ENCODE results near the gene DCAKD. TPM values are rescaled to one million over a fixed set of nuclear protein-coding genes. Genes with fewer than 3 reads are reported as not detected.

DCAKD gene
- total and polyA plus RNA-seq, 10 of the 15 experiments (the other 5 are each of a cell fraction or from before 2014, with no cell fraction given) = 11.6 to 62.7 (median 38.3) TPM

DNA sequence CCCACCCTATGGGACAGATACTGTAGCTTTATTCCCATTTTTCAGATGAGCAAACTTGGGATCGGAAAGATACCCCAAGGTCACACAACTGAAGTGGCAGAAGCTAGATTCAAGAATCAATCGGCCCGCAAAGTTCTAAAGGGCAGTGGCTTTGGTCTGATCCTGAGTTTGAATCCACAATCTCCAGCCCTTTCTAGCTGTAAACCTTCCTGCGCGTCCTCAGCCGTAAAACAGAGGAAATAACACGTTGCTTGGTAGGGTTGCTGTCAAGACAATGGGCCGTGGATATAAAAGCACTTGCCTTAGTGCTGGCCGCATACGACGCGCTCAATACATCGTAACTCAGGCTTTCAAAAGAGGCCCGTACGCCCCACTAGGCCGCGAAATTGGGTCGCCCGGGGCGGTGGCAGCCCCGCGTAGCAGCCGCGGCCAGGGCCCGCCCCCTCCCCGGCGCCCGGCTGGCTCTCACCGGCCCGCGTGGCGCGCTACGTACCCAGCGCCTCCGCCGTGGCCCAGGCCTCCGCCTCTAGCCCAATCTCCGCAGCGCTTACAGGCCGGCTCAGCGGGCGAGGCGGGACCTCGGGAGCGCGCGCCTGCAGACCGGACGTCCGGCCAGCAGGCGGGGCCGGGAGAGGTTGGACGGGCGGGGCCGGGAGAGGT is at the start of gene DCAKD (continued):
- TF ChIP-seq, protein P1, sequence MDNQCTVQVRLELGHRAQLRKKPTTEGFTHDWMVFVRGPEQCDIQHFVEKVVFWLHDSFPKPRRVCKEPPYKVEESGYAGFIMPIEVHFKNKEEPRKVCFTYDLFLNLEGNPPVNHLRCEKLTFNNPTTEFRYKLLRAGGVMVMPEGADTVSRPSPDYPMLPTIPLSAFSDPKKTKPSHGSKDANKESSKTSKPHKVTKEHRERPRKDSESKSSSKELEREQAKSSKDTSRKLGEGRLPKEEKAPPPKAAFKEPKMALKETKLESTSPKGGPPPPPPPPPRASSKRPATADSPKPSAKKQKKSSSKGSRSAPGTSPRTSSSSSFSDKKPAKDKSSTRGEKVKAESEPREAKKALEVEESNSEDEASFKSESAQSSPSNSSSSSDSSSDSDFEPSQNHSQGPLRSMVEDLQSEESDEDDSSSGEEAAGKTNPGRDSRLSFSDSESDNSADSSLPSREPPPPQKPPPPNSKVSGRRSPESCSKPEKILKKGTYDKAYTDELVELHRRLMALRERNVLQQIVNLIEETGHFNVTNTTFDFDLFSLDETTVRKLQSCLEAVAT (IDR thresholded peaks at IDR 0.05) = no peak
- TF ChIP-seq SMARCA5 (IDR thresholded peaks at IDR 0.05) (0 out of 2 replicates have a peak, but pooled peaks have one; percentile 69), POLR2AphosphoS2 (IDR thresholded peaks at IDR 0.05; ENCODE audit: low read depth, low read length) (peak; percentile 77; the same call in 1 of the 2 replicates), SMC3 (IDR thresholded peaks at IDR 0.05; ENCODE audit: borderline replicate concordance, low read length) (no peak)

DNA sequence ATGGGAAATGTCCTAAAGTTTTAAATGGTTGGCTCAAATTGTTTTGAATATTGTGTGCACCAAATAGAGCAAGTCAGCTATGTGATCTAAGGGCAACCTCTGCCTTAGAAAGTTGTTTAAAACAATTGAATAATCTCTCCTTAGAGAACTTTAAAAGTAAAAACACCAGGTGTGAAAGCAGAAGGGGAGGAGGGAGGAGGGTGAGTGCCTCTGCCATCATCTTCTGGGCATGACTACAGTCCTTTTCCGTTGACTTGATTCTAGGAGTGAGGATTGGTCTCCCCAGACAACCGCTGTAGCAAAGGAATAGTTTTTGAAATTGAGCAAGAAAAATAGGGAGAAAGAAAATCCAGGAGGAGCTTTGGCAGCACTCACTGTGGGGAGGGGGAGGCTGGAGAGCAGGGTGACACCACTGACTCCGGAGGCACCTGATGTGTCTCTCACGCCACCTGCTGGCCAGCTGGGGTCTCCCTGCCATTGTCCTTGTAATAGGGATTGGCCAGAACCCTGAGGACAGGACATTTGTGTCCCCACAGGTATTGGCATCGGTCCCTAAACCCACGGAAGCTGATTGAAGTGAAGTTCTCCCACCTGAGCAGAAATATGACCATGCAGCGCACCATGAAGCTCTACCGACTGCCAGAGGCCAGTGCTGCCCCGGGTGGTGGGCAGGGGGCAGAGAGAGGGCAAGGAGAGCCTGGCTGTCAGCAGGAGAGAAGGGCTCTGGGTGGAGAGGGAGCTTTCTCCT is 47.6 kb upstream of the DCAKD start:
- CTCF ChIA-PET = interaction anchor here (0.6 to 4.7 kb wide), 33 partner anchors 9 to 262 kb away, joined by 3 to 70 read pairs (median 4); partner anchors contain the start of genes ACBD4, NMT1 and PLCD3
- no peak overlapping the region for H2AFZ ChIP-seq (ENCODE audit: control insufficient read depth, low read depth, low read length)
- H3K9me3 ChIP-seq (replicated peaks; ENCODE audit: control insufficient read depth, insufficient read depth, low read length) = no peaks in the 10 kb centered on the region
- ATAC-seq = peak; percentile 100
- FAIRE-seq = peak; percentile 79
- no peak overlapping the region for H3K27ac ChIP-seq (ENCODE audit: control insufficient read depth, insufficient read depth)
- 62% methylated on average over 9 of the region's 9 CpGs for WGBS (ENCODE audit: insufficient coverage, insufficient replicate concordance, low lambda C conversion rate, missing lambda C conversion rate)
- no peaks in the 10 kb centered on the region for H3K4me1 ChIP-seq (ENCODE audit: control insufficient read depth, insufficient read depth, low read length)
- H3K79me2 ChIP-seq (ENCODE audit: control insufficient read depth, insufficient read depth, low read length) = no peaks in the 10 kb centered on the region
- intact Hi-C loops (cut with micrococcal nuclease; ENCODE audit: unreplicated experiment) = loop anchor here (1.0 to 5.0 kb wide), 2 partner anchors 82 to 179 kb away; no protein-coding TSS in a partner anchor
- POLR2A ChIA-PET = no interaction called here
- no peaks in the 10 kb centered on the region for H3K27me3 ChIP-seq (replicated peaks in 1 of 2; ENCODE audit: control insufficient read depth in 2 of 2, insufficient read depth in 2 of 2, low read length in 1 of 2)
- peaks cover 40 to 48% of the 10 kb centered on the region in 2 experiments for H3K36me3 ChIP-seq (ENCODE audit: control insufficient read depth in 2 of 2, insufficient read depth in 2 of 2, low read length in 1 of 2)
- H3K4me2 ChIP-seq (ENCODE audit: control insufficient read depth, insufficient read depth) = no peak overlapping the region
- BruUV-seq (replicated peaks) = no TSS peak
- no peak overlapping the region for H3K9ac ChIP-seq (ENCODE audit: control insufficient read depth, insufficient read depth, low read length)
- H3K4me3 ChIP-seq = no peak overlapping the region
- SMC1A ChIA-PET (ENCODE audit: uncharacterized antibody, unreplicated experiment) = interaction anchor here (0.7 to 7.0 kb wide), 12 partner anchors 12 to 181 kb away, joined by 3 to 38 read pairs (median 4); no protein-coding TSS in a partner anchor
- in situ Hi-C loops (cut with MboI) = no loop called here
- no peaks in the 10 kb centered on the region for H4K20me1 ChIP-seq (ENCODE audit: control insufficient read depth, insufficient read depth)
- DNase-seq (ENCODE audit: low read depth, low spot score) = no peak
- RAD21 ChIA-PET (ENCODE audit: unreplicated experiment) = interaction anchor here (0.9 to 3.2 kb wide), 6 partner anchors 36 to 319 kb away, joined by 3 to 26 read pairs (median 4); no protein-coding TSS in a partner anchor
- TF ChIP-seq, protein P2, sequence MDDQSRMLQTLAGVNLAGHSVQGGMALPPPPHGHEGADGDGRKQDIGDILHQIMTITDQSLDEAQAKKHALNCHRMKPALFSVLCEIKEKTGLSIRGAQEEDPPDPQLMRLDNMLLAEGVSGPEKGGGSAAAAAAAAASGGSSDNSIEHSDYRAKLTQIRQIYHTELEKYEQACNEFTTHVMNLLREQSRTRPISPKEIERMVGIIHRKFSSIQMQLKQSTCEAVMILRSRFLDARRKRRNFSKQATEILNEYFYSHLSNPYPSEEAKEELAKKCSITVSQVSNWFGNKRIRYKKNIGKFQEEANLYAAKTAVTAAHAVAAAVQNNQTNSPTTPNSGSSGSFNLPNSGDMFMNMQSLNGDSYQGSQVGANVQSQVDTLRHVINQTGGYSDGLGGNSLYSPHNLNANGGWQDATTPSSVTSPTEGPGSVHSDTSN (IDR thresholded peaks at IDR 0.05; ENCODE audit: insufficient replicate concordance, low read depth, low read length) = no peak
- no peak for TF ChIP-seq IKZF1 (conservative IDR thresholded peaks at IDR 0.05)
- no peak for TF ChIP-seq PAX5 (IDR thresholded peaks at IDR 0.05; ENCODE audit: borderline replicate concordance, low read depth, low read length)
- TF ChIP-seq SUZ12 (IDR thresholded peaks at IDR 0.05; ENCODE audit: unreplicated experiment) = no peak
- TF ChIP-seq, protein P3, sequence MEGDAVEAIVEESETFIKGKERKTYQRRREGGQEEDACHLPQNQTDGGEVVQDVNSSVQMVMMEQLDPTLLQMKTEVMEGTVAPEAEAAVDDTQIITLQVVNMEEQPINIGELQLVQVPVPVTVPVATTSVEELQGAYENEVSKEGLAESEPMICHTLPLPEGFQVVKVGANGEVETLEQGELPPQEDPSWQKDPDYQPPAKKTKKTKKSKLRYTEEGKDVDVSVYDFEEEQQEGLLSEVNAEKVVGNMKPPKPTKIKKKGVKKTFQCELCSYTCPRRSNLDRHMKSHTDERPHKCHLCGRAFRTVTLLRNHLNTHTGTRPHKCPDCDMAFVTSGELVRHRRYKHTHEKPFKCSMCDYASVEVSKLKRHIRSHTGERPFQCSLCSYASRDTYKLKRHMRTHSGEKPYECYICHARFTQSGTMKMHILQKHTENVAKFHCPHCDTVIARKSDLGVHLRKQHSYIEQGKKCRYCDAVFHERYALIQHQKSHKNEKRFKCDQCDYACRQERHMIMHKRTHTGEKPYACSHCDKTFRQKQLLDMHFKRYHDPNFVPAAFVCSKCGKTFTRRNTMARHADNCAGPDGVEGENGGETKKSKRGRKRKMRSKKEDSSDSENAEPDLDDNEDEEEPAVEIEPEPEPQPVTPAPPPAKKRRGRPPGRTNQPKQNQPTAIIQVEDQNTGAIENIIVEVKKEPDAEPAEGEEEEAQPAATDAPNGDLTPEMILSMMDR (IDR thresholded peaks at IDR 0.05 in 2 of 3, conservative IDR thresholded peaks at IDR 0.05 in 1 of 3; ENCODE audit: control insufficient read depth in 2 of 3, extremely low read depth in 1 of 3, insufficient read depth in 1 of 3, low read depth in 3 of 3, low read length in 3 of 3) = peak; percentile 88 to 93 (median 91)
- peak; percentile 79 for TF ChIP-seq SMC3 (IDR thresholded peaks at IDR 0.05; ENCODE audit: borderline replicate concordance, low read length)
- TF ChIP-seq RAD21 (IDR thresholded peaks at IDR 0.05; ENCODE audit: insufficient read depth, low read depth, low read length) = peak; percentile 70
- no peak for TF ChIP-seq KAT2A (conservative IDR thresholded peaks at IDR 0.05; ENCODE audit: control insufficient read depth, low read depth, low read length)
- TF ChIP-seq EED (IDR thresholded peaks at IDR 0.05; ENCODE audit: low read depth) = no peak
- TF ChIP-seq RUNX3 (IDR thresholded peaks at IDR 0.05; ENCODE audit: low read length) = no peak
- TF ChIP-seq IRF4 (IDR thresholded peaks at IDR 0.05; ENCODE audit: low read depth, low read length) = peak; percentile 56; the same call in 1 of the 2 replicates
- TF ChIP-seq, protein P4, sequence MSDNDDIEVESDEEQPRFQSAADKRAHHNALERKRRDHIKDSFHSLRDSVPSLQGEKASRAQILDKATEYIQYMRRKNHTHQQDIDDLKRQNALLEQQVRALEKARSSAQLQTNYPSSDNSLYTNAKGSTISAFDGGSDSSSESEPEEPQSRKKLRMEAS (IDR thresholded peaks at IDR 0.05; ENCODE audit: low read depth, low read length) = no peak
